NCI-H187 (cell line): ENCODE results near the gene PRLR.
"Not testable (repeated sequence)": the region's sequence is repeated elsewhere in the genome, so short reads cannot be mapped to it uniquely, and the experiment has no call there.

Experiments used
- DNase-seq, 2 experiments: peaks; one replicate each; lab custom pipeline; 2025; lab: John Stamatoyannopoulos, UW

PRLR gene

GRCh38 chr5:35127006-35127405 is 103.3 kb downstream of the PRLR start:
- DNase-seq: no peak

GRCh38 chr5:35125746-35126145 is 104.5 kb downstream of the PRLR start:
- no peak for DNase-seq

- no peak for DNase-seq
Observed at GRCh38 chr5:35124932-35125331, 105.4 kb downstream of the PRLR start.

- DNase-seq: no peak
Observed at GRCh38 chr5:35122819-35123218, 107.5 kb downstream of the PRLR start.

GRCh38 chr5:35120715-35121114 is 109.6 kb downstream of the PRLR start:
- no peak for DNase-seq

GRCh38 chr5:35117967-35118366 is 112.3 kb downstream of the PRLR start:
- DNase-seq: no peak

GRCh38 chr5:35115920-35116319 is 114.4 kb downstream of the PRLR start:
- DNase-seq: no peak

- no peak for DNase-seq
Observed at GRCh38 chr5:35114698-35115097, 115.6 kb downstream of the PRLR start.

GRCh38 chr5:35112300-35112699 is 118.0 kb downstream of the PRLR start:
- DNase-seq: no peak

GRCh38 chr5:35104550-35104949 is 125.7 kb downstream of the PRLR start:
- not testable (repeated sequence) for DNase-seq

- no peak for DNase-seq
Observed at GRCh38 chr5:35103637-35104299, 126.5 kb downstream of the PRLR start.

- not testable (repeated sequence) for DNase-seq
Observed at GRCh38 chr5:35101720-35102119, 128.6 kb downstream of the PRLR start.

- DNase-seq: no peak
Observed at GRCh38 chr5:35101016-35101415, 129.3 kb downstream of the PRLR start.

GRCh38 chr5:35098214-35098613 is 132.1 kb downstream of the PRLR start:
- no peak for DNase-seq

GRCh38 chr5:35096932-35097331 is 133.4 kb downstream of the PRLR start:
- no peak for DNase-seq

- no peak for DNase-seq
Observed at GRCh38 chr5:35096216-35096615, 134.1 kb downstream of the PRLR start.

- no peak for DNase-seq
Observed at GRCh38 chr5:35095366-35095765, 134.9 kb downstream of the PRLR start.

- no peak for DNase-seq
Observed at GRCh38 chr5:35094948-35095347, 135.3 kb downstream of the PRLR start.

- no peak for DNase-seq
Observed at GRCh38 chr5:35092703-35093102, 137.6 kb downstream of the PRLR start.

- DNase-seq: no peak
Observed at GRCh38 chr5:35091704-35092103, 138.6 kb downstream of the PRLR start.

- no peak for DNase-seq
Observed at GRCh38 chr5:35089334-35090314, 140.7 kb downstream of the PRLR start.

- DNase-seq: no peak
Observed at GRCh38 chr5:35087991-35088390, 142.3 kb downstream of the PRLR start.

- no peak for DNase-seq
Observed at GRCh38 chr5:35083150-35083549, 147.1 kb downstream of the PRLR start.
